Progenitor cell of endocrine pancreas (in vitro differentiated cells): ENCODE results near the gene SYT1. TPM values are rescaled to one million over a fixed set of nuclear protein-coding genes. Genes with fewer than 3 reads are reported as not detected.

ENCODE experiments used
- DNase-seq: peaks from one replicate; pipeline ENCODE4 v3.0.0; 2021; ENCODE audit warnings: low spot score; ENCODE audit not compliant: unreplicated experiment
- H3K27ac Mint-ChIP-seq: 2 replicates; pipeline ENCODE4 v1.8.0; 2021; ENCODE audit warnings: mild to moderate bottlenecking, moderate library complexity, mixed read lengths
- H3K27me3 Mint-ChIP-seq: 2 replicates; pipeline ENCODE4 v1.8.0; 2021; ENCODE audit warnings: mixed read lengths
- H3K36me3 Mint-ChIP-seq: 2 replicates; pipeline ENCODE4 v1.8.0; 2022; ENCODE audit warnings: mixed read lengths; ENCODE audit not compliant: insufficient read depth
- H3K4me1 Mint-ChIP-seq: 2 replicates; pipeline ENCODE4 v1.8.0; 2021; ENCODE audit warnings: low read depth, mixed read lengths
- H3K4me3 Mint-ChIP-seq: 2 replicates; pipeline ENCODE4 v1.8.0; 2021; ENCODE audit warnings: low read depth, mild to moderate bottlenecking, moderate library complexity, mixed read lengths
- H3K9me3 Mint-ChIP-seq: 2 replicates; pipeline ENCODE4 v1.8.0; 2021; ENCODE audit warnings: low read depth, mixed read lengths
- total RNA-seq: library from RNA; stranded (reverse); gene quantifications from 2 replicates; pipeline ENCODE4 v1.2.1, GENCODE V29; 2021
- TF ChIP-seq, protein P1 (sequence below): fragments of 200-600 bp; sonication (generic); IDR thresholded peaks from one replicate; pipeline ENCODE4 v1.5.0; 2021; ENCODE audit warnings: antibody characterized with exemption, mild to moderate bottlenecking; ENCODE audit not compliant: unreplicated experiment

SYT1 gene
- total RNA-seq, 1 donor from 2014 or later = 4.3 TPM

DNA sequence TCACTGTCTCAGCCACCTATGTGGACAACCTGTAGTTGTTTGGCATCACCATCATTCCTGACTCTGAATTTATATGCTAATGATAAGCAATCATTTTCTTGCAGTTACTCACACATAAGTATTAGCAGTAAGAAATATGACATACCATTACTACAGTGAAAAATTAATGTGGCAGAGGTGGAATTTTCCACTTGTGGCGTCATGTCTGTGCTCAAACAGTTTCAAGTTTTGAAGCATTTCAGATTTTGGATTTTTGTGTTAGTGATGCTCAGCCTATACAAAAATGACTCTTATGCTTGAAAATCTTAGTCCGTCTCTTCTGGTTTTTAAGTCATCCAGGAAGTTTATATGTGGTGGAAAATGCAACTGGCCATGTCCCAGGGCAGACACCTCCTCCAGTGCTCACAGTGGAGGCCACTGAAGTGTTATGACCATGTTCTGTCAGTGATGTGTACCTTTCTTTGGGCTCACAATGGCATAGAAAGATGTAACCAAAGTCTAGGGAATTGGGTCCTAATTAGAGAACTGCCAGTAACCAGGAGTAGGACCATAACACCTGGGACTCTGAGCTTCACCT is 220.6 kb downstream of the SYT1 start:
- Mint-ChIP-seq H3K27me3 (no peaks in the 10 kb centered on the region), H3K4me1 (no peaks in the 10 kb centered on the region), H3K36me3 (no peaks in the 10 kb centered on the region), H3K4me3 (no peak overlapping the region), H3K9me3 (no peaks in the 10 kb centered on the region), H3K27ac (no peak overlapping the region)
- DNase-seq = no peak
- TF ChIP-seq, protein P1, sequence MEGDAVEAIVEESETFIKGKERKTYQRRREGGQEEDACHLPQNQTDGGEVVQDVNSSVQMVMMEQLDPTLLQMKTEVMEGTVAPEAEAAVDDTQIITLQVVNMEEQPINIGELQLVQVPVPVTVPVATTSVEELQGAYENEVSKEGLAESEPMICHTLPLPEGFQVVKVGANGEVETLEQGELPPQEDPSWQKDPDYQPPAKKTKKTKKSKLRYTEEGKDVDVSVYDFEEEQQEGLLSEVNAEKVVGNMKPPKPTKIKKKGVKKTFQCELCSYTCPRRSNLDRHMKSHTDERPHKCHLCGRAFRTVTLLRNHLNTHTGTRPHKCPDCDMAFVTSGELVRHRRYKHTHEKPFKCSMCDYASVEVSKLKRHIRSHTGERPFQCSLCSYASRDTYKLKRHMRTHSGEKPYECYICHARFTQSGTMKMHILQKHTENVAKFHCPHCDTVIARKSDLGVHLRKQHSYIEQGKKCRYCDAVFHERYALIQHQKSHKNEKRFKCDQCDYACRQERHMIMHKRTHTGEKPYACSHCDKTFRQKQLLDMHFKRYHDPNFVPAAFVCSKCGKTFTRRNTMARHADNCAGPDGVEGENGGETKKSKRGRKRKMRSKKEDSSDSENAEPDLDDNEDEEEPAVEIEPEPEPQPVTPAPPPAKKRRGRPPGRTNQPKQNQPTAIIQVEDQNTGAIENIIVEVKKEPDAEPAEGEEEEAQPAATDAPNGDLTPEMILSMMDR = no peak

DNA sequence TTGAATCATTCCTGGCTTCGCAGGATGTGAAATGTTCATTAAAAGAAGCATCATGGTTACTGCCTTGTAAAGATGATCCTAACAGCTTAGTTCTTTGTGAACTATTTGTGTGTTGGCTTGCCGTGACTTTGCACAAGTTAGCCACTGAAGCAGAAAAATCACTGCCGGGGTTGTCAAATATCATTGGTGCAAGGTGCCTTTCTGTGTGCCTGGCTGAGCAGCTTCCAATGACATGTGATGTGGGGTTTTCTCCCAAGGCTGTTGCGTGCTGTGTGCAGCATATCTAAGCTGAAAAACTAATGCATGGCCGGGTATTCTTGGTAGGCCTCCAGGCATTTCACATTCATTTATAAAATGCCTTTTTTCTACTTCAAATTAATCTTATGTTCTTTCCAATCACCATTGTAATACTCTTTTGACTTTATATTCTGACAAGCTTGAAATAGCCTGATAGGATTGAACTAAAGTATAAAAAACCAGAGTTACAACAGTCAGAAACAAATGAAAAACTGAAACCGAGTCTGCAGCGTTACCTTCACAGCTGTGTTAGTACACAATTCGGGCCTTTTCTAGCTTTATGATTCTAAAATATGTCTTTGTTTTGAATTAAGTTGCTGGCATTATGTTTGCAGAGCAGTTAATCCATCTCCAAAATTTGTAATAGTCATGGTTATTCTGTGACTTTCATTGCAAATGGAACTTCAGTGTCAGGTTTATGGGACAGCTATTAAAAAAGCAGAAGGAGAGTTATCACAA is 222.1 kb downstream of the SYT1 start:
- Mint-ChIP-seq H3K4me3 (no peak overlapping the region), H3K36me3 (no peaks in the 10 kb centered on the region), H3K27ac (no peak overlapping the region), H3K9me3 (no peaks in the 10 kb centered on the region), H3K4me1 (no peaks in the 10 kb centered on the region), H3K27me3 (no peaks in the 10 kb centered on the region)
- TF ChIP-seq, protein P1 = no peak
- DNase-seq = no peak

DNA sequence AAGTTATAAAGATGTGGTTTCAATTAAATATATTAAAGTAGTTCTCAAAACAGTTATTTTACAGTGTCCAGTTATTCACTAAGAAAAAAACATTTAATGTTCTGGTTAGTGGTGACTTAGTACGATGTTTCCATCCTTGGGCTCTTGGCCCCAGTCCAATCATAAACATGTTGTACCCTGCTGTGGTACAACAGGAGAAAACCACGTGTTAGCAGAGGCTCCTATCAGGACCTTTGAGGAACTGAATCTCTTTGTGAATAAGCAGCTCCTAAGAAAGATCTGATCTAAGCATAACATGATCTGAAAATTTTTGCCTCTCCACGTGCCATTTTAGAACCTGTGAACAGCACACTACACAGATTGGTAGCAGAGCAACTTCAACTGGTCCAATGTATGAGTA is 234.0 kb downstream of the SYT1 start:
- H3K36me3 Mint-ChIP-seq = no peaks in the 10 kb centered on the region
- H3K4me1 Mint-ChIP-seq = no peaks in the 10 kb centered on the region
- DNase-seq = no peak
- no peaks in the 10 kb centered on the region for H3K27me3 Mint-ChIP-seq
- TF ChIP-seq, protein P1 = no peak
- no peaks in the 10 kb centered on the region for H3K9me3 Mint-ChIP-seq
- no peak overlapping the region for H3K4me3 Mint-ChIP-seq
- no peak overlapping the region for H3K27ac Mint-ChIP-seq

DNA sequence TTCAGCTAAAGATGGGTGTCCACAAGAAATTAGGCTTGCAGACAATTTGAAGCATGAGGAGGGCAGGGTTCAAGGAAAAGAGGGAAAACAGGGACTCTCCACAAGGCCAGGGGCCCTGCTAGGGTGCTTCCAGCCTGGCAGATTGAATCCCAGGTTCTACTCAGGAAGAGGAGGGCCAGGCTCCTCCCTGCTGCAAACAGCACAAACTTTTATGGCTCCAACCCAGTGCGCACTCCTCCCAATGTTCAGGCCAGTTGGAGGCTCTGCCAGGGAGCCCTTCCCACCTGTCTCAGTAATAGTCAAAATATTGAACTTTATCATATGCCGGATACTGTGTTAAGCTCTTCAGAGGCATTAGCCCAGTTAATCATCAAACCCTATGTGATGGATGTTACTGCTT is 244.4 kb downstream of the SYT1 start:
- Mint-ChIP-seq H3K36me3 (no peaks in the 10 kb centered on the region), H3K27me3 (no peaks in the 10 kb centered on the region), H3K4me1 (peaks cover 3% of the 10 kb centered on the region), H3K4me3 (no peak overlapping the region), H3K27ac (no peak overlapping the region), H3K9me3 (no peaks in the 10 kb centered on the region)
- TF ChIP-seq, protein P1 = no peak
- no peak for DNase-seq

DNA sequence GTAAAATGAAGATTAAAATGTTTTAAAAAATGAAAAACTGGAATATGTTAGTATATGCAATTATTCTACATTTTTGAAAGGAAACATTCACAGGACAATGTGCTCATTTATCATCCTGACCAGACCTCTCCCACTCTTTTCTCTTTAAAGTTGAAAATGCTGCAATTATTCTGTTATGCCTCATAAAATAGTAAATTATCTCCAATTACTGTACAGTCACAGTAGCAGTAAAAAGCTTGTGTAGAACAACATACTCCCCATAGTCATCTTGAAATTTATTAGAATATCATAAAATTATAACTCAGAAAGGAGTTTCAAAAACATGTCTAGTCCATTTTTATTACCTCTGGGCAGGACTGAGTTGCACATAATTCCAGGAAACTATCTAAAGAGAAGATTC is 250.3 kb downstream of the SYT1 start:
- no peaks in the 10 kb centered on the region for H3K27me3 Mint-ChIP-seq
- H3K9me3 Mint-ChIP-seq = no peaks in the 10 kb centered on the region
- H3K4me3 Mint-ChIP-seq = no peak overlapping the region
- peaks cover 10% of the 10 kb centered on the region for H3K4me1 Mint-ChIP-seq
- H3K27ac Mint-ChIP-seq = no peak overlapping the region
- H3K36me3 Mint-ChIP-seq = no peaks in the 10 kb centered on the region
- TF ChIP-seq, protein P1 = no peak
- DNase-seq = no peak
